Cardiac muscle cell (in vitro differentiated cells and primary cell): ENCODE data around the gene ZNF853. TPM values are rescaled to one million over a fixed set of nuclear protein-coding genes. Genes with fewer than 3 reads are reported as not detected.
A peak's percentile ranks its signal among the peaks of the same experiment; 100 is the strongest.

Source experiments
- DNase-seq, 2 donors: peaks; one replicate each; pipeline versions ENCODE4 v3.0.0 to v3.0.0-alpha.2; 2010 to 2017; ENCODE audit warnings: low read depth in 1 of 2, low spot score in 1 of 2
- H3K27ac ChIP-seq: fragments of 200-600 bp; sonication (generic); 2 replicates; pipeline ENCODE4 v1.5.1; 2016
- H3K27me3 ChIP-seq: fragments of 200-600 bp; sonication (generic); 2 replicates; pipeline ENCODE4 v1.6.0; 2016; ENCODE audit warnings: control low read depth
- H3K36me3 ChIP-seq: fragments of 200-600 bp; sonication (generic); 2 replicates; pipeline ENCODE4 v1.5.1; 2016; ENCODE audit warnings: control low read depth
- H3K4me1 ChIP-seq: fragments of 200-600 bp; sonication (generic); 2 replicates; pipeline ENCODE4 v1.8.1; 2017; ENCODE audit warnings: low read depth, mild to moderate bottlenecking, mixed run types
- H3K4me3 ChIP-seq: fragments of 200-600 bp; sonication (generic); 2 replicates; pipeline ENCODE4 v1.5.1; 2016; ENCODE audit warnings: mild to moderate bottlenecking
- H3K9me3 ChIP-seq: fragments of 200-600 bp; sonication (generic); 2 replicates; pipeline ENCODE4 v1.5.1; 2017; ENCODE audit warnings: low read depth, mild to moderate bottlenecking, control low read depth
- polyA plus RNA-seq: library from polyadenylated mRNA; unstranded; fragments of >200 nt; fragmentation: Nextera tagmentation; extraction: Ambion mirVana; gene quantifications from 2 replicates; pipeline ENCODE4 v1.2.1, GENCODE V29; 2016
- total RNA-seq: library from RNA; depleted of rRNA; stranded (reverse); fragments of >200 nt; gene quantifications from 2 replicates; pipeline ENCODE4 v1.2.3, GENCODE V29; 2016
- TF ChIP-seq, protein P1 (sequence below): IDR thresholded peaks from 2 replicates; pipeline ENCODE4 v1.5.1; 2012; ENCODE audit warnings: low read depth, mild to moderate bottlenecking, low read length

Gene ZNF853
- total and polyA plus RNA-seq, 2 experiments from 2014 or later, result 16.8 to 31.3 TPM

GRCh38 chr7:6588566-6588965 is 26.8 kb upstream of the ZNF853 start:
- H3K4me1 ChIP-seq, result peaks cover 4% of the 10 kb centered on the region
- no peak overlapping the region for H3K4me3 ChIP-seq
- H3K27ac ChIP-seq, result no peak overlapping the region
- TF ChIP-seq, protein P1, sequence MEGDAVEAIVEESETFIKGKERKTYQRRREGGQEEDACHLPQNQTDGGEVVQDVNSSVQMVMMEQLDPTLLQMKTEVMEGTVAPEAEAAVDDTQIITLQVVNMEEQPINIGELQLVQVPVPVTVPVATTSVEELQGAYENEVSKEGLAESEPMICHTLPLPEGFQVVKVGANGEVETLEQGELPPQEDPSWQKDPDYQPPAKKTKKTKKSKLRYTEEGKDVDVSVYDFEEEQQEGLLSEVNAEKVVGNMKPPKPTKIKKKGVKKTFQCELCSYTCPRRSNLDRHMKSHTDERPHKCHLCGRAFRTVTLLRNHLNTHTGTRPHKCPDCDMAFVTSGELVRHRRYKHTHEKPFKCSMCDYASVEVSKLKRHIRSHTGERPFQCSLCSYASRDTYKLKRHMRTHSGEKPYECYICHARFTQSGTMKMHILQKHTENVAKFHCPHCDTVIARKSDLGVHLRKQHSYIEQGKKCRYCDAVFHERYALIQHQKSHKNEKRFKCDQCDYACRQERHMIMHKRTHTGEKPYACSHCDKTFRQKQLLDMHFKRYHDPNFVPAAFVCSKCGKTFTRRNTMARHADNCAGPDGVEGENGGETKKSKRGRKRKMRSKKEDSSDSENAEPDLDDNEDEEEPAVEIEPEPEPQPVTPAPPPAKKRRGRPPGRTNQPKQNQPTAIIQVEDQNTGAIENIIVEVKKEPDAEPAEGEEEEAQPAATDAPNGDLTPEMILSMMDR, result no peak
- peaks cover 37% of the 10 kb centered on the region for H3K36me3 ChIP-seq
- H3K27me3 ChIP-seq, result no peaks in the 10 kb centered on the region
- H3K9me3 ChIP-seq, result no peaks in the 10 kb centered on the region
- DNase-seq, result no peak

DNA sequence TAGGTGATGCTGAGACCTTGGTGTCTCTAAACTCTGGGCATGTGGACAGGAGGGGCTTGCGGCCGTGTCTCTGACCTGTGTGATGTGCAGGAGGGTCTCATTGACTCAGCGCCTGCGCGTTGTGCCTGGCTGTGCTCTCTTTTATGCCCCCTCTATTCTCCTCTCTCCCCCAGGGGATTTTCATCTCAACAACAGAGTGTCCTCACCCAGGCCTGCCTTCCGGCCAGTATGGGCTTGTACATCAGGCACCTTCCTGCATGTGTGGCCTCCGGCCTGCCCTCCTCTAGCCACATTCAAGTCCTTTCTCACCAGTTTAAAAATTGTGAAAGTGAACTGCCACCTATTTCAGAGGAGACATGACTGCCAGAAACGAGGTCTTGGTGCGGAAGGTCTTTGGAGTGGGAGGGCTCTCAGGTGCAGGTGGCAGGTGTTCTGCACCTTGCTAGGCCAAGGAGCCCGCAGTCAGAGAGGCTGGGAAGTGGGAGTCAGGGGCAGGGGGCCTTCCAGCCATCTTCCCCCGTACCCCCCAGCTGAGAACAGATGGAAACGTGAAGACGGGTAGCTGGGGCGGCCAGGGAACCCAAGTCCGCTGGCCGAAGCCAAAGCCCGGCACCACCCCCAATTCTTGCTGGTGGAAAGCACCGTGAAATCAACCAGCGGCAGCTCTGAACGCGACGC is 26.1 kb upstream of the ZNF853 start:
- H3K4me3 ChIP-seq, result no peak overlapping the region
- H3K27me3 ChIP-seq, result no peaks in the 10 kb centered on the region
- peaks cover 4% of the 10 kb centered on the region for H3K4me1 ChIP-seq
- TF ChIP-seq, protein P1, result no peak
- no peak overlapping the region for H3K27ac ChIP-seq
- no peaks in the 10 kb centered on the region for H3K9me3 ChIP-seq
- H3K36me3 ChIP-seq, result peaks cover 35% of the 10 kb centered on the region
- DNase-seq, result no peak

DNA sequence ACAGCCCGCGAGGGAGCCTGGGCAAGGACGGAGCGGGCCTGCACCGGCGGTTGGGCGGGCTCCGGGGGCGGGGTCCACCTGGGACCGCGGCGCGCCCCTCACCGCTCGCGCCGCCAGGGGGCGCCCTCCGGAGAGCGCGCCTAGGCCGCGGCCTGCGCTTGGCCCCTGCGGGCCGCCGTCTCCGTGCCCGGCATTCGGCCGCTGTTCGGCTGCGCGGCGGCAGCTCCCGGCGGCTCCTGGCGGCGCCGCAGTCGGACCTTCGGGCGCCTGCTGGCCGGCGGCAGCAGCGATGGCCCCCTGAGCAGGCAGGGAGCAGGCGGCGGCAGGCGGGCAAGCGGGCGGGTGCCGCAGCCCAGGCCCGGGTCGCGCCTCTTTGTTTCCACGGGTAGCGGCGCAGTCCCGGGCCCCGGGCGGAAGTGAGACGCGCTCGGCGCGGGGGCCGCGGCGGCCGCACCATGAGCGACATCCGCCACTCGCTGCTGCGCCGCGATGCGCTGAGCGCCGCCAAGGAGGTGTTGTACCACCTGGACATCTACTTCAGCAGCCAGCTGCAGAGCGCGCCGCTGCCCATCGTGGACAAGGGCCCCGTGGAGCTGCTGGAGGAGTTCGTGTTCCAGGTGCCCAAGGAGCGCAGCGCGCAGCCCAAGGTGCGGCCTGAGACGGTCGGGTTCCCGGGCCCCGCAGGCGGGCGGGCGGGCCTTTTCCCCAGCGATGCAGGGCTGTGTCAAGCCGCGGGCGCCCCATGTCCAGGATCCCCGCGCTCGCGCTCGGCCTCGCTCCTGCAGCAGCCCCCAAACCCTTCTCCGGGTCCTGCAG is 25.4 kb upstream of the ZNF853 start, which contains the start of gene INTS15:
Gene INTS15, plus strand, starts transcription at position 193 of the 816 bp plus-strand sequence. Its CDS starts 263 bp downstream, at position 456.
- Histone ChIP-seq H3K27ac (peak within 1 kb of the TSS; percentile 94), H3K9me3 (no peaks in the 10 kb centered on the region), H3K36me3 (peaks cover 34% of the 10 kb centered on the region), H3K4me3 (peak within 1 kb of the TSS; percentile 81), H3K4me1 (peaks cover 4% of the 10 kb centered on the region), H3K27me3 (no peaks in the 10 kb centered on the region)
- TF ChIP-seq, protein P1, result peak; percentile 26
- peak; percentile 88 to 91 for DNase-seq

DNA sequence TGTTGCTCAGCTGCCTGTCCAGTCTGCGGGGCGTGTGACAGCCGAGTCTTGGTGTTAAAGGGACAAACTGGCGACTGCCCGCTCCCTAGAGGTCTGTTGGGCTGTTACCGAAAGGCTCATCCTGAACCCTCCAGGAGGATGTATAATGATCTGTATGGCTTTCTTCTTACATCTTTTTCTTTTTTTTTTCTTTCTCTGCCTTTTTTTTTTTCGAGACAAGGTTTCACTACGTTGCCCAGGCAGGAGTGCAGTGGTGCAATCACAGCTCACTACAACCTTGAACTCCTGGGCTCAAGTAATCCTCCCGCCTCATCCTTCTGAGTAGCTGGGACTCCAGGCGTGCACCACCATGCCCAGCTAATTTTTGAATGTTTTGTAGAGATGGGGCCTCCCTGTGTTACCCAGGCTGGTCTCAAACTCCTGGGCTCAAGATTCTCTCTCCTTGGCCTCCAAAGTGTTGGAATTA is 24.7 kb upstream of the ZNF853 start:
- H3K4me3 ChIP-seq, result peak overlapping the region; percentile 81
- no peak for DNase-seq
- H3K36me3 ChIP-seq, result peaks cover 35% of the 10 kb centered on the region
- H3K27ac ChIP-seq, result peak overlapping the region; percentile 94
- H3K4me1 ChIP-seq, result peaks cover 4% of the 10 kb centered on the region
- TF ChIP-seq, protein P1, result no peak
- H3K9me3 ChIP-seq, result no peaks in the 10 kb centered on the region
- H3K27me3 ChIP-seq, result no peaks in the 10 kb centered on the region

DNA sequence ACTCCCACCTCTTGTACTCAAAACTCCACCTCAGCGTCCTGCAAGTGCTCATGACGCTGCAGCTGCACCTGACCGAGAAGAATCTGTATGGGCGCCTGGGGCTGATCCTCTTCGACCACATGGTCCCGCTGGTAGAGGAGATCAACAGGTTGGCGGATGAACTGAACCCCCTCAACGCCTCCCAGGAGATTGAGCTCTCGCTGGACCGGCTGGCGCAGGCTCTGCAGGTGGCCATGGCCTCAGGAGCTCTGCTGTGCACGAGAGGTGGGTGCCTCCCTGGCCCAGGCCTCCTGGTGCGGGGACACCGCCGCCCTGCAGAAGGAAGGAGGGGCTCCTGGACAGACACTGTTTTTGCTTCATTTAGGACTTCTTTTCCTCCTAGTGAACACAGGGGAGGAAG is 15.3 kb upstream of the ZNF853 start:
- DNase-seq, result no peak
- TF ChIP-seq, protein P1, result no peak
- no peaks in the 10 kb centered on the region for H3K27me3 ChIP-seq
- no peak overlapping the region for H3K27ac ChIP-seq
- H3K9me3 ChIP-seq, result no peaks in the 10 kb centered on the region
- H3K4me1 ChIP-seq, result no peaks in the 10 kb centered on the region
- H3K36me3 ChIP-seq, result peaks cover 16% of the 10 kb centered on the region
- no peak overlapping the region for H3K4me3 ChIP-seq
